Activated T-cell treated with anti-CD3 and anti-CD28 coated beads, Interleukin-2, amount 50 U/mL, for 1 hour (primary cell): ENCODE results near the gene TMEM120B.
A peak's percentile ranks its signal among the peaks of the same experiment; 100 is the strongest.
"Not testable (repeated sequence)": the region's sequence is repeated elsewhere in the genome, so short reads cannot be mapped to it uniquely, and the experiment has no call there.

Experiments used
- DNase-seq: peaks from one replicate; pipeline ENCODE4 v3.0.0-alpha.2; 2020

The TMEM120B gene

GRCh38 chr12:121712461-121713256 is at the start of gene TMEM120B:
Gene TMEM120B, plus strand, starts transcription at chr12:121712752. Its CDS starts 144 bp downstream, at chr12:121712896.
- peak; percentile 90 for DNase-seq

- DNase-seq: no peak
Observed at GRCh38 chr12:121663610-121663929, 49.0 kb upstream of the TMEM120B start.

- not testable (repeated sequence) for DNase-seq
Observed at GRCh38 chr12:121666829-121667228, 45.7 kb upstream of the TMEM120B start.

GRCh38 chr12:121668750-121669520 is 43.6 kb upstream of the TMEM120B start:
- peak; percentile 65 for DNase-seq

GRCh38 chr12:121669521-121669900 is 43.0 kb upstream of the TMEM120B start, which contains the start of gene MORN3:
Gene MORN3, minus strand, starts transcription at chr12:121669654. Its CDS starts 171 bp downstream, at chr12:121669483.
- no peak for DNase-seq

GRCh38 chr12:121673013-121673511 is 39.5 kb upstream of the TMEM120B start:
- DNase-seq: no peak

- no peak for DNase-seq
Observed at GRCh38 chr12:121676190-121676589, 36.4 kb upstream of the TMEM120B start.

- no peak for DNase-seq
Observed at GRCh38 chr12:121678305-121678704, 34.2 kb upstream of the TMEM120B start.

- no peak for DNase-seq
Observed at GRCh38 chr12:121678716-121679300, 33.7 kb upstream of the TMEM120B start.

- not testable (repeated sequence) for DNase-seq
Observed at GRCh38 chr12:121679661-121680197, 32.8 kb upstream of the TMEM120B start.

GRCh38 chr12:121688966-121689365 is 23.6 kb upstream of the TMEM120B start:
- no peak for DNase-seq

GRCh38 chr12:121689430-121689829 is 23.1 kb upstream of the TMEM120B start:
- DNase-seq: no peak

- not testable (repeated sequence) for DNase-seq
Observed at GRCh38 chr12:121692744-121693143, 19.8 kb upstream of the TMEM120B start.

GRCh38 chr12:121693155-121693687 is 19.3 kb upstream of the TMEM120B start:
- no peak for DNase-seq

- DNase-seq: no peak
Observed at GRCh38 chr12:121697093-121697698, 15.4 kb upstream of the TMEM120B start.

GRCh38 chr12:121697861-121698260 is 14.7 kb upstream of the TMEM120B start:
- DNase-seq: not testable (repeated sequence)

- DNase-seq: no peak
Observed at GRCh38 chr12:121701667-121702277, 10.8 kb upstream of the TMEM120B start.

GRCh38 chr12:121702944-121703343 is 9.6 kb upstream of the TMEM120B start:
- DNase-seq: no peak

GRCh38 chr12:121705514-121705913 is 7.0 kb upstream of the TMEM120B start:
- DNase-seq: no peak

- no peak for DNase-seq
Observed at GRCh38 chr12:121708313-121709063, 4.1 kb upstream of the TMEM120B start.

GRCh38 chr12:121709064-121709424 is 3.5 kb upstream of the TMEM120B start:
- DNase-seq: not testable (repeated sequence)
